Mammary epithelial cell (primary cell): ENCODE measurements around the gene RPUSD4.

Source experiments
- CTCF ChIP-seq, 2 donors: IDR thresholded peaks in 1 of 2; conservative IDR thresholded peaks in 1 of 2; 2 replicates each; pipeline ENCODE4 v1.5.1; 2011 to 2012; ENCODE audit warnings: inconsistent platforms in 2 of 2, low read length in 2 of 2, mild to moderate bottlenecking in 2 of 2, control low read depth in 1 of 2, low read depth in 1 of 2; ENCODE audit not compliant: insufficient read depth in 1 of 2; ENCODE audit errors: extremely low read depth in 1 of 2
- EZH2 ChIP-seq: IDR thresholded peaks from 2 replicates; pipeline ENCODE4 v1.6.1; 2012; ENCODE audit warnings: low read length, inconsistent platforms, borderline replicate concordance

- TF ChIP-seq CTCF (conservative IDR thresholded peaks at IDR 0.05 in 1 of 2, IDR thresholded peaks at IDR 0.05 in 1 of 2; ENCODE audit: extremely low read depth in 1 of 2, insufficient read depth in 1 of 2, low read depth in 1 of 2, low read length in 2 of 2) (no peak), EZH2 (no peak)
These were observed 20.7 kb downstream of the RPUSD4 start for GRCh38 chr11:126190792-126191191.
